ENCODE results near the gene MED15.

GRCh38 chr22:20463324-20464095 is 43.9 kb upstream of the MED15 start:
- TF ChIP-seq CTCF (IDR thresholded peaks at IDR 0.05) (no peak), POLR2A (IDR thresholded peaks at IDR 0.05) (no peak)

Data from lower leg skin (tissue), 3 donors.